Activated naive CD8-positive, alpha-beta T cell treated with anti-CD3 and anti-CD28 coated beads for 36 hours (primary cell): ENCODE data around the gene FANCM. TPM values are rescaled to one million over a fixed set of nuclear protein-coding genes. Genes with fewer than 3 reads are reported as not detected.
"Not testable (repeated sequence)": the region's sequence is repeated elsewhere in the genome, so short reads cannot be mapped to it uniquely, and the experiment has no call there.

ENCODE experiments used
- DNase-seq: peaks from one replicate; pipeline ENCODE4 v3.0.0; 2021
- H3K27ac Mint-ChIP-seq: one replicate; pipeline ENCODE4 v1.8.0; 2022; ENCODE audit warnings: mild to moderate bottlenecking, moderate library complexity, mixed read lengths
- H3K27me3 Mint-ChIP-seq: one replicate; pipeline ENCODE4 v1.8.0; 2022; ENCODE audit warnings: mild to moderate bottlenecking, mixed read lengths
- H3K36me3 Mint-ChIP-seq: one replicate; pipeline ENCODE4 v1.8.0; 2021; ENCODE audit warnings: mild to moderate bottlenecking, mixed read lengths
- H3K4me1 Mint-ChIP-seq: one replicate; pipeline ENCODE4 v1.8.0; 2021; ENCODE audit warnings: mixed read lengths
- H3K4me3 Mint-ChIP-seq: one replicate; pipeline ENCODE4 v1.8.0; 2022; ENCODE audit warnings: mild to moderate bottlenecking, moderate library complexity, mixed read lengths
- H3K9me3 Mint-ChIP-seq: one replicate; pipeline ENCODE4 v1.8.0; 2022; ENCODE audit warnings: mixed read lengths
- total RNA-seq, 2 experiments: library from RNA; stranded (reverse); gene quantifications; one replicate each; pipeline ENCODE4 v1.2.3, GENCODE V29; 2021

Gene FANCM
- total RNA-seq, 2 experiments from 2014 or later = 11.4 to 13.3 TPM

GRCh38 chr14:45185100-45185814 is 49.5 kb downstream of the FANCM start:
- peaks cover 10% of the 10 kb centered on the region for H3K36me3 Mint-ChIP-seq
- H3K27me3 Mint-ChIP-seq = no peaks in the 10 kb centered on the region
- no peak overlapping the region for H3K4me3 Mint-ChIP-seq
- no peak for DNase-seq
- no peak overlapping the region for H3K27ac Mint-ChIP-seq
- no peaks in the 10 kb centered on the region for H3K4me1 Mint-ChIP-seq
- no peaks in the 10 kb centered on the region for H3K9me3 Mint-ChIP-seq

GRCh38 chr14:45194964-45195363 is 59.2 kb downstream of the FANCM start:
- no peaks in the 10 kb centered on the region for H3K27me3 Mint-ChIP-seq
- DNase-seq = no peak
- no peaks in the 10 kb centered on the region for H3K9me3 Mint-ChIP-seq
- peaks cover 20% of the 10 kb centered on the region for H3K36me3 Mint-ChIP-seq
- peaks cover 9% of the 10 kb centered on the region for H3K4me1 Mint-ChIP-seq
- no peak overlapping the region for H3K27ac Mint-ChIP-seq
- no peak overlapping the region for H3K4me3 Mint-ChIP-seq

GRCh38 chr14:45198551-45198950 is 62.8 kb downstream of the FANCM start:
- Mint-ChIP-seq H3K4me1 (peaks cover 15% of the 10 kb centered on the region), H3K9me3 (no peaks in the 10 kb centered on the region), H3K4me3 (no peak overlapping the region), H3K27me3 (no peaks in the 10 kb centered on the region), H3K36me3 (peaks cover 28% of the 10 kb centered on the region), H3K27ac (no peak overlapping the region)
- DNase-seq = no peak

GRCh38 chr14:45199230-45199629 is 63.5 kb downstream of the FANCM start:
- Mint-ChIP-seq H3K27me3 (no peaks in the 10 kb centered on the region), H3K36me3 (peaks cover 29% of the 10 kb centered on the region), H3K4me1 (peaks cover 15% of the 10 kb centered on the region), H3K27ac (no peak overlapping the region), H3K9me3 (no peaks in the 10 kb centered on the region), H3K4me3 (no peak overlapping the region)
- no peak for DNase-seq

GRCh38 chr14:45201905-45202304 is 66.2 kb downstream of the FANCM start:
- Mint-ChIP-seq H3K9me3 (no peaks in the 10 kb centered on the region), H3K36me3 (peaks cover 29% of the 10 kb centered on the region), H3K4me3 (no peak overlapping the region), H3K27me3 (no peaks in the 10 kb centered on the region), H3K27ac (peak overlapping the region; percentile 16), H3K4me1 (peaks cover 6% of the 10 kb centered on the region)
- peak; percentile 3 for DNase-seq

GRCh38 chr14:45204241-45204640 is 68.5 kb downstream of the FANCM start:
- Mint-ChIP-seq H3K27me3 (no peaks in the 10 kb centered on the region), H3K27ac (no peak overlapping the region), H3K36me3 (peaks cover 31% of the 10 kb centered on the region), H3K4me3 (no peak overlapping the region), H3K4me1 (peaks cover 6% of the 10 kb centered on the region), H3K9me3 (no peaks in the 10 kb centered on the region)
- no peak for DNase-seq

- H3K4me1 Mint-ChIP-seq = no peaks in the 10 kb centered on the region
- H3K27ac Mint-ChIP-seq = no peak overlapping the region
- H3K27me3 Mint-ChIP-seq = no peaks in the 10 kb centered on the region
- H3K4me3 Mint-ChIP-seq = no peak overlapping the region
- H3K36me3 Mint-ChIP-seq = peaks cover 39% of the 10 kb centered on the region
- no peak for DNase-seq
- H3K9me3 Mint-ChIP-seq = no peaks in the 10 kb centered on the region
Observed at GRCh38 chr14:45210159-45210558, 74.4 kb downstream of the FANCM start.

GRCh38 chr14:45211295-45211694 is 75.6 kb downstream of the FANCM start:
- Mint-ChIP-seq H3K27ac (no peak overlapping the region), H3K27me3 (no peaks in the 10 kb centered on the region), H3K9me3 (no peaks in the 10 kb centered on the region), H3K4me1 (no peaks in the 10 kb centered on the region), H3K36me3 (peaks cover 34% of the 10 kb centered on the region), H3K4me3 (no peak overlapping the region)
- no peak for DNase-seq

- Mint-ChIP-seq H3K4me1 (no peaks in the 10 kb centered on the region), H3K9me3 (no peaks in the 10 kb centered on the region), H3K4me3 (no peak overlapping the region), H3K27me3 (no peaks in the 10 kb centered on the region), H3K36me3 (peaks cover 28% of the 10 kb centered on the region), H3K27ac (no peak overlapping the region)
- DNase-seq = no peak
Observed at GRCh38 chr14:45212231-45212630, 76.5 kb downstream of the FANCM start.

- not testable (repeated sequence) for H3K27me3 Mint-ChIP-seq, H3K4me1 Mint-ChIP-seq, DNase-seq, H3K27ac Mint-ChIP-seq, H3K4me3 Mint-ChIP-seq, H3K9me3 Mint-ChIP-seq
- peaks cover 31% of the 10 kb centered on the region for H3K36me3 Mint-ChIP-seq
Observed at GRCh38 chr14:45213716-45214115, 78.0 kb downstream of the FANCM start.

GRCh38 chr14:45214341-45214740 is 78.6 kb downstream of the FANCM start:
- H3K4me3 Mint-ChIP-seq, H3K27ac Mint-ChIP-seq, H3K27me3 Mint-ChIP-seq, H3K4me1 Mint-ChIP-seq, DNase-seq, H3K9me3 Mint-ChIP-seq: not testable (repeated sequence)
- H3K36me3 Mint-ChIP-seq = peaks cover 29% of the 10 kb centered on the region

GRCh38 chr14:45222485-45223262 is 86.9 kb downstream of the FANCM start:
- no peak overlapping the region for H3K4me3 Mint-ChIP-seq
- H3K9me3 Mint-ChIP-seq = peaks cover 4% of the 10 kb centered on the region
- no peak for DNase-seq
- H3K27ac Mint-ChIP-seq = peak overlapping the region; percentile 31
- H3K27me3 Mint-ChIP-seq = no peaks in the 10 kb centered on the region
- peaks cover 52% of the 10 kb centered on the region for H3K36me3 Mint-ChIP-seq
- peaks cover 12% of the 10 kb centered on the region for H3K4me1 Mint-ChIP-seq

- Mint-ChIP-seq H3K27ac (no peak overlapping the region), H3K36me3 (peaks cover 57% of the 10 kb centered on the region), H3K9me3 (peaks cover 4% of the 10 kb centered on the region), H3K4me1 (peaks cover 12% of the 10 kb centered on the region), H3K27me3 (no peaks in the 10 kb centered on the region), H3K4me3 (no peak overlapping the region)
- no peak for DNase-seq
Observed at GRCh38 chr14:45227566-45227965, 91.8 kb downstream of the FANCM start.

GRCh38 chr14:45238988-45239387 is 103.3 kb downstream of the FANCM start:
- Mint-ChIP-seq H3K36me3 (peaks cover 27% of the 10 kb centered on the region), H3K27me3 (no peaks in the 10 kb centered on the region), H3K4me1 (no peaks in the 10 kb centered on the region), H3K4me3 (no peak overlapping the region), H3K27ac (no peak overlapping the region), H3K9me3 (no peaks in the 10 kb centered on the region)
- no peak for DNase-seq

GRCh38 chr14:45242706-45243105 is 107.0 kb downstream of the FANCM start:
- Mint-ChIP-seq H3K36me3 (peaks cover 21% of the 10 kb centered on the region), H3K27ac (no peak overlapping the region), H3K4me1 (no peaks in the 10 kb centered on the region), H3K9me3 (no peaks in the 10 kb centered on the region), H3K4me3 (no peak overlapping the region), H3K27me3 (no peaks in the 10 kb centered on the region)
- DNase-seq = no peak

- H3K9me3 Mint-ChIP-seq = no peaks in the 10 kb centered on the region
Observed at GRCh38 chr14:45246151-45246550, 110.4 kb downstream of the FANCM start.

More at GRCh38 chr14:45246151-45246550, 110.4 kb downstream of the FANCM start:
- H3K4me3 Mint-ChIP-seq = no peak overlapping the region
- H3K27me3 Mint-ChIP-seq = no peaks in the 10 kb centered on the region
- H3K4me1 Mint-ChIP-seq = peaks cover 8% of the 10 kb centered on the region
- H3K27ac Mint-ChIP-seq = no peak overlapping the region
- peaks cover 20% of the 10 kb centered on the region for H3K36me3 Mint-ChIP-seq
- DNase-seq = no peak
